ENCODE data around the gene CDK19.

- TF ChIP-seq PPARA (CRISPR knock-in tag; IDR thresholded peaks at IDR 0.05; ENCODE audit: borderline replicate concordance) (no peak), TCF4 (CRISPR knock-in tag; IDR thresholded peaks at IDR 0.05; ENCODE audit: borderline replicate concordance) (no peak), BACH2 (CRISPR knock-in tag; IDR thresholded peaks at IDR 0.05; ENCODE audit: borderline replicate concordance) (no peak), ZC3H10 (CRISPR knock-in tag; IDR thresholded peaks at IDR 0.05) (no peak), ISL1 (CRISPR knock-in tag; IDR thresholded peaks at IDR 0.05) (no peak), ZNF565 (CRISPR knock-in tag; conservative IDR thresholded peaks at IDR 0.05; ENCODE audit: low read depth) (no peak), OSR1 (CRISPR knock-in tag; IDR thresholded peaks at IDR 0.05) (no peak), SNAI2 (CRISPR knock-in tag; IDR thresholded peaks at IDR 0.05) (no peak)
These were observed 164.5 kb downstream of the CDK19 start for GRCh38 chr6:110650755-110651154.
